RWPE1 (cell line): ENCODE results near the gene ZNF84.

Experiments used
- CTCF ChIA-PET: fragments of 350-600 bp; sonication (Branson Sonifier 250); formaldehyde crosslinking; extraction: SDS; loops from one replicate; lab custom pipeline; 2021; lab: Yijun Ruan, JAX
- POLR2A ChIA-PET: fragments of 400-600 bp; formaldehyde crosslinking; extraction: SDS; loops from one replicate; lab custom pipeline; 2020; ENCODE audit warnings: antibody characterized with exemption; ENCODE audit not compliant: low non-redundant PET; lab: Yijun Ruan, JAX
- DNase-seq: peaks from one replicate; pipeline ENCODE4 v3.0.0; 2012; ENCODE audit warnings: low spot score
- H3K27ac ChIP-seq: fragments of 450-650 bp; 2 replicates; pipeline ENCODE4 v1.5.1; 2017
- TF ChIP-seq, protein P1 (sequence below): fragments of 450-650 bp; conservative IDR thresholded peaks from 2 replicates; pipeline ENCODE4 v1.5.1; 2017; ENCODE audit warnings: low read depth, mild to moderate bottlenecking

Gene ZNF84

DNA sequence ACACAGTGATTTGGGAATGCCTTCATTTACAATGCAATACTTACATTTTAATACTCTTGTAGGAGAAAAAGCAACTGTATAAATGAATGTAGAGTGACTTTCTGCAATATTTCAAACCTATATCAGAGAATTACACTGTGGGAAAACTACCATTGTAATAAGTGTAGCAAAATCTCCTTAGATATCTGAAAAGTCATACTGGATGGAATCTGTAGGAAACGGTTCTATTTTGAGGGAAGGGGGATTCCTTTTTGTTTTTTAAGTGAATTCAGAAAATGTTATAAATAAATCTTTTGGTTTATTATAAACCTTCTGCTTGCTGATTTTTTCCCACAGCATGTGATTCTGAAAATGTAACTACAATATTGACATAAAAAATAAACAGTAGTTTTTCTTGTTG lies 69.8 kb downstream of the ZNF84 start:
- POLR2A ChIA-PET = no interaction called here
- CTCF ChIA-PET = interaction anchor here (0.7 kb wide), 1 partner anchor 51 kb away, joined by 3 read pairs; no protein-coding TSS in a partner anchor
- DNase-seq = no peak
- TF ChIP-seq, protein P1, sequence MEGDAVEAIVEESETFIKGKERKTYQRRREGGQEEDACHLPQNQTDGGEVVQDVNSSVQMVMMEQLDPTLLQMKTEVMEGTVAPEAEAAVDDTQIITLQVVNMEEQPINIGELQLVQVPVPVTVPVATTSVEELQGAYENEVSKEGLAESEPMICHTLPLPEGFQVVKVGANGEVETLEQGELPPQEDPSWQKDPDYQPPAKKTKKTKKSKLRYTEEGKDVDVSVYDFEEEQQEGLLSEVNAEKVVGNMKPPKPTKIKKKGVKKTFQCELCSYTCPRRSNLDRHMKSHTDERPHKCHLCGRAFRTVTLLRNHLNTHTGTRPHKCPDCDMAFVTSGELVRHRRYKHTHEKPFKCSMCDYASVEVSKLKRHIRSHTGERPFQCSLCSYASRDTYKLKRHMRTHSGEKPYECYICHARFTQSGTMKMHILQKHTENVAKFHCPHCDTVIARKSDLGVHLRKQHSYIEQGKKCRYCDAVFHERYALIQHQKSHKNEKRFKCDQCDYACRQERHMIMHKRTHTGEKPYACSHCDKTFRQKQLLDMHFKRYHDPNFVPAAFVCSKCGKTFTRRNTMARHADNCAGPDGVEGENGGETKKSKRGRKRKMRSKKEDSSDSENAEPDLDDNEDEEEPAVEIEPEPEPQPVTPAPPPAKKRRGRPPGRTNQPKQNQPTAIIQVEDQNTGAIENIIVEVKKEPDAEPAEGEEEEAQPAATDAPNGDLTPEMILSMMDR = no peak
- no peak overlapping the region for H3K27ac ChIP-seq

DNA sequence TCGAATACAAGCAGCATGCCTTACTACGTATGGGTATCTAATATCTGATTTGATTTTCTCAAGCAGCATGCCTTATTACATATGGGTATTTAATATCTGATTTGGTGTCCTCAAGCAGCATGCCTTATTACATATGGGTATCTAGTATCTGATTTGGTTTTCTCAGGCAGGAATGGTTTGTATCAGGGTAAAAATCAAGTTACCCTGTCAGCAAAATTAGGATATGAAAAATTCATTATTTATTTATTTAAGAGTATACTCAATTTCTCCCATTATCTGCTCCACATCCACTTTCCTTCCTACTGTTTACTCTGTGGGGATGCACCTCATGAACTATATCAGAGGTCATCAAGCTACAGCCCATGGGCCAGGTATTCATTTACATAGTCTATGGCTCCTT lies 70.8 kb downstream of the ZNF84 start:
- CTCF ChIA-PET = interaction anchor here (0.6 kb wide), 1 partner anchor 36 kb away, joined by 3 read pairs; no protein-coding TSS in a partner anchor
- H3K27ac ChIP-seq = no peak overlapping the region
- POLR2A ChIA-PET = no interaction called here
- TF ChIP-seq, protein P1 = no peak
- DNase-seq = no peak
